Stimulated activated CD8-positive, alpha-beta memory T cell treated with anti-CD3 and anti-CD28 coated beads, Interleukin-7, amount 100 ng/mL, for 48 hours (primary cell): ENCODE data around the gene PTPRD.

Experiments
- DNase-seq, 2 donors: peaks; one replicate each; pipeline ENCODE4 v3.0.0-alpha.2; 2020; ENCODE audit warnings: low read depth in 1 of 2; ENCODE audit errors: extremely low read depth in 1 of 2

Gene PTPRD

GRCh38 chr9:8879284-8879683 lies 1733.5 kb downstream of the PTPRD start:
- DNase-seq: no peak

DNA sequence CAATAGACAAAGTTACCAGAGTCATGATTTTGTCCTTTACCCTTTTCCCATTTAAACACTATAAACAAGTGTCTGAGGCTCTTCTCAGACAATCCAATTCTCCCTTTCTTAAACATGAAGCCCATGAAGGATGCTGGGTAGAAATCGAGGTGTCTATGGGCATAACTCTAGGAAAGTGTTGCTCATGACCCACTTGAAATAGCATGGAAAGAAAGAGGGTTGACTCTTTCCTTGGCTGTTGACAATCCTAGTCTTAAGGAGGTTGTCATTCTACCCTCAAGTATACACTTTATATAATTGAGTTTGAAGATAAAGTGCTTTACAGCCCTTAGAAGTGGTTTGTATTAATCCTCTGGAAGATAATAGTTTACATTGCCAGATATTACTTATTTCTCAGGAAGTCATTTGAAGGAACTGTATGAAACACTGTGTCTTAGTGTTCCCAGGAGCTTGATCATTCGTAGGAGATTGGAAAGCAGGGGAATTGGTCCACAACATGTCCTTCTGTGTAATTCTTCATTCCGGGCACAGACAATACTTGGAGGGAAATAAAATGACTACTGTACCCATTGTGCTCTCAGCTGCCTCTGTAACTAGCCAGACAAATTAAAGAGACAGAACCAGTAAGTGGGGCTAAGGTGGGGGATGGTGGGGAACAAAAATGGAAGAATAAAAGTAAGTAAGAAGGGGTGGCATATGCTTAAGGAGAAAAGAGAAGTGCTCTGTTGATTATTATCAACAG lies 1734.9 kb downstream of the PTPRD start:
- no peak for DNase-seq

DNA sequence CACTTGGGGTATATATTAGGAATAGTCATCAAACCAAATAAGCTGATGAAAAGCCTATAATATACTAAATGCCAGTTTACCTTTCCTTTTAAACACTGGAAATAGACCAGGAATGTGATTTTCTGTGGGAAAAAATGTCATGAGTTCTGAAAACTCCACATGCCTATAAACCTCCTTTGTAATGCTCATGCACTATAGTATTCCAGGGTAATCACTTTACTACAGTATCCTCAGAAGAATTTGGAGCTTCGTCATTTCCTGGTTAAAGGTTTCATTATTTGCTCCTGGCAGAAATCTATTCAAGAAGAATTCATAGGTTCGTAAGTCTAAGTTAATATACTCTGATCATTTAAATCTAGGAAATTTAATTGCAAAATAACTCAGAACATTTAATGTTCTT lies 1736.5 kb downstream of the PTPRD start:
- no peak for DNase-seq

DNA sequence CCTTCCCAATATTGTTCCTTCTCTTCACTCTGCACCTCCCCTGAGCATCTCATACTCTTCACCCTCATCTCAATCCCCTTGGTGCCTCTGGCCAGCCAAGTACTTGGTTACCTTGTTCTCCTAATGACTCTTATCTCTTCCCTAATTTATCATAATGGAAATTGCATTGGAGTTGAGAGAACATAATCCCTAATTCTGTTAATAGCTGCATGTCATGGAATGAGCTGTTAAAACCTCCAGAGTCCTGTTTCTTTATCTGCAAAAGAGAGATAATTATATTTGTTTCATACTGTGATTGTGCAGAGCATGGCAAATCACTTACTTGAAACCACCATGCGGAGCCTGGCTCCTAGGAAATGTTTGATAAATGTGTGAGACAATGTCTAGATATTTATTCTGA lies 1738.3 kb downstream of the PTPRD start:
- DNase-seq: no peak

GRCh38 chr9:8872802-8873201 lies 1740.0 kb downstream of the PTPRD start:
- DNase-seq: no peak

- no peak for DNase-seq
These were observed 1740.9 kb downstream of the PTPRD start for GRCh38 chr9:8871796-8872445.

GRCh38 chr9:8871396-8871795 lies 1741.4 kb downstream of the PTPRD start:
- DNase-seq: no peak

GRCh38 chr9:8869812-8870211 lies 1743.0 kb downstream of the PTPRD start:
- no peak for DNase-seq

DNA sequence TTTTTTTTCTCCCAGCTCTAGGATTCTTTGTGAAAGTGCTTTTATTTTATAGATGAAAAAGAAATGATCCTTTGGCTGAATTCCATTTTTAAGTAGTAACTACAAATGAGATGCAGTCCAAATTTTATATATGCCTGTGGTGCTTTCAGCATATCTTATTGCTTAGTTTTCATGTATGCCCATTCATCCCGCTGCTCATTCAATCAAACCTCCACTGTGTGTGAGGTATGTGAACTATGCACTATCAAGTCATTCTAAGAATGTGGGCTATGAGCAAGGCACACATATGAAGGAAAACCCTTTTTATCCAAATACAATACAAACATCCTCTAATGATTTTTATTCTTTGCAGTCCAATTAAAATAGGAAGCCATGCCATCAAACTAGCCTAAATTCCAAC lies 1744.2 kb downstream of the PTPRD start:
- DNase-seq: no peak

- no peak for DNase-seq
These were observed 1745.7 kb downstream of the PTPRD start for GRCh38 chr9:8867148-8867547.

- DNase-seq: no peak
These were observed 1748.3 kb downstream of the PTPRD start for GRCh38 chr9:8864545-8864896.

DNA sequence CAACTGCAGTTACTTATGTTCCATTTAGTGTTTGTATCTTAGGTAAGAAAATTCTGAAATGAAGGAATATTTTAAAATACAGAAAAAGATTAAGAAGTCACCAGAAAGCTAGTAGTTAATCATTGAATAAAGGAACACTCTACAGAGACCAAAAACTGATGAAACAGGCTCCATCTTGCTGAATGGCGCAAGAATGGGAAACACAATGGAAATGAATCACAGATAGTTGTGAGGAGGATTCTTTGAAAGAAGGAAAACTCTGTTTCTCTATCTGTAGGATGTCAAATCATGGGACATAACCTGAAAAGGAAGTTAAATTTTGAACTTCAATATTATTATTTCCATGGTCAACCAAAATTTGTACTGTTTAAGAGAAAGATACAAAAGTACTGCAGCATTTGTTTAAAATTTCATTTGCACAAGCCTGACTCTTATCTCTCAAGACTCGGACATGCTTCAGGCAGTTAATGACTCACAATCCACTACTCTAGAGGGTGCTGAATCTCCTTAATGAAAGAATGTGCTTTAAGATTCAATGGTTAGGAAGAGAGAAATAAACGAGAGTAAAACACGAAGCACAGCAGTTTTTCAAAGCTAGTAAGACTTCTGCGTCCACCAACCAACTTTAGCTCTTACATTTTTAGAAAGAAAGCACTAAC lies 1748.8 kb downstream of the PTPRD start:
- DNase-seq: no peak

DNA sequence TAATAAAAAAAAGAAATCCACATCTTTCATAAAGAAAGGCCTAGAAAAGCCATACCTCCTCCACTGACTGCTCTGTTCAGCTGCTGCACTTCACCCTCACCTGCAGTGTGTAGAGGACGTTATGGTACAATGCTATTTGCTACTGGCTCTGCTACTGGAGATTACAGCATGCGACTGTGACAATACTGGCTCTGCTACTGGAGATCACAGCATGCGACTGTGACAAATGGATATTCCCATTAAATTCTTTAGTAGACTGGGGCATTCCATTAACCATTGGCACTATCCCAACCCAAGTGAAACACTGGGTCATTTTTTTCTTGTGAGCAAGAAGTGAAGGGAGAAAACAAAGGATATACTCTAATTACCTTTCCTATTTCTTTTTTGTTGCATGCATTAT lies 1749.7 kb downstream of the PTPRD start:
- DNase-seq: no peak

GRCh38 chr9:8860925-8861324 lies 1751.9 kb downstream of the PTPRD start:
- DNase-seq: no peak

DNA sequence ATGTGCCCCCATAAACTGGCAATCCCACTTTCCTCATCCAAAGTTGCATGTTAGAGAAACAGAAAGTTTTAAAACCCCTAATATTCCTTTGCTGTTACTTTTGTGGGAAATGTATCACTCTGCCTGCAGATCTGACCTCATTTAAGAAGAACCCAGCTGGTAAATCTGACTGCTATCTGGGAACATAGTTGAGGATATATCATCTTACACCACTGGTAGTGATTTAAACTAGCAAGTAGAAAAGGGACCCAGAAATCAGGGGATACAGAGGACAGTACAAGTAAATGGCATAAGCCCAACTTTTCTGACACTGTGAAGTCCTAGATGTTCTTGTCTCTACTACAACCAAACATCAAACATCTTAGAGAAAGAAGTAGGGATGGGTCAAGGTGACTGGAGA lies 1752.7 kb downstream of the PTPRD start:
- DNase-seq: no peak

DNA sequence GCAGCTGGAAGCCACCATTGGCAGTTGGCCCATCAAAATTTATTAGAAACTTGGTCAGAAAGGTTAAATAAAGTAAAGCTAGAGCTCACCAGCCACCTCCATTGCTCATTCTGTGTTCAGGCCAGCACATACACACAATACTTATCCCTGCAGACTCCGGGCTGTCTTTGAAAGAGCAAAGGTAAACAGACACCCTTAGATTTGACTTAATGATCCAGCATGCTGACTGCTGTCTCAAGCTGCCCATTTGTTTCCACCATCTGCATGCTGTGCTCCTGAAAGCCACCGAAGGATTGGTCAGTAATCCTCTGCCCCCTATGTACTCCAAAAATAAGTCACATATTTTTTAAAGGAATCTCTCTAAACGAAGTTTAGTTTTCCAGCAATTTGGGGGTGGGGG lies 1753.4 kb downstream of the PTPRD start:
- DNase-seq: no peak

DNA sequence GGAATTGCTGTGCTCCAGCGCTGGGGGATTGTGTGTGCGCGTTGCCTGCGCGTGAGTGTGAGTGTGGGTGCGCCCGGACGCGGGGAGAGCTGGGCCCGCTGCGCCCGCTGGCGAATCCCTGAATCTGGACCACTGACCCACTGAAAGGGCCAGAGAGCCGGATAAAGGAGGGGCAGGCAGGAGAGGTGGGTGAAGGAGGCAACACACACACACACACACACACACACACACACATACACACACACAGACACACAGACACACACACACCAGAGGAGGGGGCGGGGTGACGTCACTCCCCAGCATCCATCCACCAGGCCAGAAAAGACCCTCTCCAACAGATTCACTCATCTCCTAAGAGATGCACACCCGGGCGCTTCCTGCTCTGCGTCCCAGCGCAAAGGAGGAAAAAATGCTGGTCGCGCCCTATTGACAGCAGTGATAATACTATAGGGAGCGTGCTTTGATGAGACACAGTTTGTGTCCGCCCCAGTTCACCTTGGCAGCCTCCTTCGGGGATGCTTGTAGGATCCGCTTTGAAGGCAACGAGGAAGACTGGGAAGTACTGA lies 1754.1 kb downstream of the PTPRD start:
- DNase-seq: no peak

- DNase-seq: no peak
These were observed 1754.7 kb downstream of the PTPRD start for GRCh38 chr9:8857926-8858595.

DNA sequence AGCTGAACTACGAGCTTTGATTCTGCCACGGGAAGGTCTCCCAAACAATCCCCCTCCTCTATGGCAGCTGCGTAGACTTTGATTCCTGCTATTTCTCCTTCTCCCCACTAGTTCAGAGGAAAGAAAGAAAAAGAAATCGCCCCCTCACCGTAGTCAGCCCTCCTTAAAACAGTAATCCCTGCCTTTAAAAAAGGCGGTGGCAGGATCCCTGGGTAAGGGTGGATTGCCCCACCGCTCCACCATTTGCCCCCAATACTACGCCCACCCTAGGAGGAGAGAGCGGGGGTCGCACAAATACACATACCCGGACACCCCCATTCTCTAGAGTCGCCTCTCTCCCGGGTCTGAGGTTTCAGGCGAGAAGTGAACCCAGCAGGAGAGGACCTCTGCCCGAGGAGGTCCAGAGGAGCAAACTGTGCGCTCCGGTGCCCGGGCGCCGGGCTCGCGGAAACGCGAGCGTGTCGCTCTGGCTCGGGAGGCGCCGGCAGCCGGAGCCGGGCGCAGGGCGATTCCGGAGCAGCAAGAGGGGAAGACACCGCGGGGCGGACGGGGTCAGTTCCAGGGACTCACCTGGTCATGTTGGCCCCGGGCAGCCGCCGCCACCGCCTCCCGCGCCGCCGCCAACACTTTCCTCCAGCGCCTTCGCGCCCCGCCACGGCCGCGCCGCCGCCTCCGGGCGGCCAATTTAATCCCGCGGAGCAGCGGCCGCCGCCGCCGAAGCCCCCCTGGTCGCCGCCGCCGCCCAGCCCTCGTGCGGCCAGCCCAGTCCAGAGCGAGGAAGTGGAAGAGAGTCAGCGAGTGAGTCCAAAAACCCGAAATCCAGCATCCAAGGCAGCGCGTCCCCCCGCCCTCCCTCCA lies 1755.5 kb downstream of the PTPRD start:
- DNase-seq: no peak

GRCh38 chr9:8856396-8857067 lies 1756.3 kb downstream of the PTPRD start:
- no peak for DNase-seq
